Left lung (tissue), 10 donors: ENCODE results near the gene EXOC2. TPM values are rescaled to one million over a fixed set of nuclear protein-coding genes. Genes with fewer than 3 reads are reported as not detected.

Experiments
- ATAC-seq: fragments of 200-7000 bp; cut with Tn5 transposase; one replicate; pipeline ENCODE4 v1.9.1; 2020; ENCODE audit warnings: moderate library complexity
- DNase-seq, 4 donors: peaks; one replicate each; pipeline ENCODE4 v3.0.0-alpha.2; 2013 to 2020
- H3K27ac ChIP-seq, 2 donors: fragments of 200-600 bp; sonication (generic) in 1 of 2; one replicate each; pipeline versions ENCODE4 v1.5.0 to v1.8.0; 2020 to 2021
- H3K27me3 ChIP-seq, 2 donors: fragments of 200-600 bp; sonication (generic) in 1 of 2; one replicate each; pipeline versions ENCODE4 v1.5.0 to v1.8.0; 2020 to 2021
- H3K36me3 ChIP-seq, 2 donors: fragments of 200-600 bp; sonication (generic) in 1 of 2; one replicate each; pipeline versions ENCODE4 v1.5.0 to v1.8.0; 2020 to 2021
- H3K4me1 ChIP-seq, 2 donors: fragments of 200-600 bp; one replicate each; pipeline ENCODE4 v1.8.0; 2021
- H3K4me3 ChIP-seq, 2 donors: fragments of 200-600 bp; sonication (generic) in 1 of 2; one replicate each; pipeline versions ENCODE4 v1.5.0 to v1.8.0; 2020 to 2021; ENCODE audit warnings: mild to moderate bottlenecking in 1 of 2
- H3K9me3 ChIP-seq, 2 donors: fragments of 200-600 bp; sonication (generic) in 1 of 2; one replicate each; pipeline versions ENCODE4 v1.5.0 to v1.8.0; 2020 to 2021
- CTCF ChIP-seq, 2 donors: fragments of 200-600 bp; sonication (generic) in 1 of 2; IDR thresholded peaks; one replicate each; pipeline versions ENCODE4 v1.5.0 to v1.8.0; 2021; ENCODE audit warnings: antibody characterized with exemption in 2 of 2
- intact Hi-C, 2 donors: fragments of 100-400 bp; cut with DNase I; formaldehyde crosslinking; loops; one replicate each; pipeline versions ENCODE4 v1.11.2 to v1.14.2; 2022
- polyA plus RNA-seq, 6 donors: library from polyadenylated mRNA; unstranded; fragments of 120-200 nt; gene quantifications; one replicate each; pipeline ENCODE4 v1.2.1, GENCODE V29; 2013; ENCODE audit not compliant: insufficient read length in 6 of 6
- total RNA-seq, 2 donors: library from RNA; stranded (reverse); fragmentation: NEBNext Ultra II Directional; extraction: Animal tissue kit (Norgen Biotek cat#: 25700); gene quantifications; one replicate each; pipeline ENCODE4 v1.2.1, GENCODE V29; 2021
- donor health status: DM: no; HTN: yes; CAD: no.
- donor health status: DM: no; HTN: no; CAD: no.

EXOC2 gene
- total and polyA plus RNA-seq, 8 donors: 19.8 to 30.4 (median 28.4) TPM

- TF ChIP-seq CTCF (IDR thresholded peaks at IDR 0.05): no peak
- no peak overlapping the region for H3K4me3 ChIP-seq
- H3K36me3 ChIP-seq: peaks cover 3 to 46% of the 10 kb centered on the region in 2 donors
- intact Hi-C loops: no loop called here
- no peaks in the 10 kb centered on the region for H3K27me3 ChIP-seq
- H3K27ac ChIP-seq: no peak overlapping the region
- ATAC-seq (no peak), DNase-seq (no peak)
- H3K9me3 ChIP-seq: no peaks in the 10 kb centered on the region
- H3K4me1 ChIP-seq: no peaks in the 10 kb centered on the region
Observed at GRCh38 chr6:571892-572291, 121.0 kb downstream of the EXOC2 start.

GRCh38 chr6:570825-571224, 122.1 kb downstream of the EXOC2 start:
- no peak overlapping the region for H3K27ac ChIP-seq
- intact Hi-C loops: no loop called here
- H3K4me1 ChIP-seq: no peaks in the 10 kb centered on the region
- no peak overlapping the region for H3K4me3 ChIP-seq
- DNase-seq (no peak), ATAC-seq (no peak)
- TF ChIP-seq CTCF (IDR thresholded peaks at IDR 0.05): no peak
- no peaks in the 10 kb centered on the region for H3K9me3 ChIP-seq
- H3K27me3 ChIP-seq: no peaks in the 10 kb centered on the region
- peaks cover 3 to 42% of the 10 kb centered on the region in 2 donors for H3K36me3 ChIP-seq

- no peak overlapping the region for H3K27ac ChIP-seq
- H3K4me1 ChIP-seq: no peaks in the 10 kb centered on the region
- H3K4me3 ChIP-seq: no peak overlapping the region
- no peaks in the 10 kb centered on the region for H3K9me3 ChIP-seq
- DNase-seq (no peak), ATAC-seq (no peak)
- intact Hi-C loops: no loop called here
- H3K27me3 ChIP-seq: no peaks in the 10 kb centered on the region
- peaks cover 0 to 45% of the 10 kb centered on the region in 2 donors for H3K36me3 ChIP-seq
- TF ChIP-seq CTCF (IDR thresholded peaks at IDR 0.05): no peak
Observed at GRCh38 chr6:568954-569523, 123.9 kb downstream of the EXOC2 start.

GRCh38 chr6:568085-568484, 124.9 kb downstream of the EXOC2 start:
- intact Hi-C loops: no loop called here
- no peak for TF ChIP-seq CTCF (IDR thresholded peaks at IDR 0.05)
- ATAC-seq: no peak

GRCh38 chr6:563863-564262, 129.1 kb downstream of the EXOC2 start:
- Histone ChIP-seq H3K4me3 (no peak overlapping the region), H3K9me3 (no peaks in the 10 kb centered on the region), H3K27ac (no peak overlapping the region), H3K36me3 (peaks cover 0 to 60% of the 10 kb centered on the region in 2 donors), H3K27me3 (no peaks in the 10 kb centered on the region), H3K4me1 (no peaks in the 10 kb centered on the region)
- intact Hi-C loops: no loop called here
- no peak for TF ChIP-seq CTCF (IDR thresholded peaks at IDR 0.05)
- no peak for DNase-seq
- no peak for ATAC-seq

More at GRCh38 chr6:568085-568484, 124.9 kb downstream of the EXOC2 start:
- Histone ChIP-seq H3K4me1 (no peaks in the 10 kb centered on the region), H3K4me3 (no peak overlapping the region), H3K27ac (no peak overlapping the region), H3K27me3 (no peaks in the 10 kb centered on the region), H3K36me3 (peaks cover 0 to 49% of the 10 kb centered on the region in 2 donors), H3K9me3 (no peaks in the 10 kb centered on the region)
- no peak for DNase-seq
